ENCODE measurements around the gene NIP7.
A peak's percentile ranks its signal among the peaks of the same experiment; 100 is the strongest.
"Not testable (repeated sequence)": the region's sequence is repeated elsewhere in the genome, so short reads cannot be mapped to it uniquely, and the experiment has no call there.

The NIP7 gene

DNA sequence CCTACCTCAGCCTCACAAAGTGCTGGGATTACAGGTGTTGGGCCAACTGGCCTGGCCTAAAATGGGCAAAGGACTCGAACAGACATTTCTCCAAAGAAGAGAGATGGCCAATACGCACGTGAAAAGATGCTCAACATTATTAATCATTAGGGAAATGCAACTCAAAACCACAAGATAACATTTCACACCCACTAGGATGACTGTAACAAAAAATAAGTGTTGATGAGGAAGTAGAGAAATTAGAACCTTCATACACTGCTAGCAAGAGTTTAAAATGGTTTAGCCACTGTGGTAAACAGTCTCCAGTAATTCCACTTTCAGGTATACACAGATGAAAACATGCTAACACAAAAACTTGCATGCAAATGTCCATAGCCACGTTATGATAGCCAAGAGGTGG is 6.4 kb downstream of the NIP7 start:
- H3K4me3 Mint-ChIP-seq = no peak overlapping the region
- H3K4me1 Mint-ChIP-seq (ENCODE audit: low read depth) = peaks cover 37% of the 10 kb centered on the region
- H3K27me3 Mint-ChIP-seq = no peaks in the 10 kb centered on the region
- no peak for DNase-seq
- peak overlapping the region; percentile 71 for H3K27ac Mint-ChIP-seq
- H3K36me3 Mint-ChIP-seq (ENCODE audit: low read depth) = peaks cover 80% of the 10 kb centered on the region
- no peaks in the 10 kb centered on the region for H3K9me3 Mint-ChIP-seq

GRCh38 chr16:69346683-69347082 is 7.1 kb downstream of the NIP7 start:
- H3K27me3 Mint-ChIP-seq = no peaks in the 10 kb centered on the region
- H3K27ac Mint-ChIP-seq = peak overlapping the region; percentile 22

GRCh38 chr16:69348222-69348621 is 8.7 kb downstream of the NIP7 start:
- Mint-ChIP-seq H3K27me3 (no peaks in the 10 kb centered on the region), H3K9me3 (no peaks in the 10 kb centered on the region), H3K27ac (no peak overlapping the region), H3K36me3 (ENCODE audit: low read depth) (peaks cover 80% of the 10 kb centered on the region), H3K4me3 (no peak overlapping the region), H3K4me1 (ENCODE audit: low read depth) (peaks cover 20% of the 10 kb centered on the region)
- no peak for DNase-seq

More at GRCh38 chr16:69346683-69347082, 7.1 kb downstream of the NIP7 start:
- Mint-ChIP-seq H3K9me3 (no peaks in the 10 kb centered on the region), H3K36me3 (ENCODE audit: low read depth) (peaks cover 80% of the 10 kb centered on the region), H3K4me3 (no peak overlapping the region), H3K4me1 (ENCODE audit: low read depth) (peaks cover 30% of the 10 kb centered on the region)
- no peak for DNase-seq

- no peak overlapping the region for H3K4me3 Mint-ChIP-seq
- peaks cover 12% of the 10 kb centered on the region for H3K4me1 Mint-ChIP-seq (ENCODE audit: low read depth)
- no peaks in the 10 kb centered on the region for H3K9me3 Mint-ChIP-seq
- H3K27ac Mint-ChIP-seq = no peak overlapping the region
- no peak for DNase-seq
- H3K36me3 Mint-ChIP-seq (ENCODE audit: low read depth) = peaks cover 74% of the 10 kb centered on the region
- H3K27me3 Mint-ChIP-seq = no peaks in the 10 kb centered on the region
Observed at GRCh38 chr16:69349536-69349935, 10.0 kb downstream of the NIP7 start.

GRCh38 chr16:69350536-69351133 is 11.1 kb downstream of the NIP7 start:
- H3K4me3 Mint-ChIP-seq = no peak overlapping the region

DNA sequence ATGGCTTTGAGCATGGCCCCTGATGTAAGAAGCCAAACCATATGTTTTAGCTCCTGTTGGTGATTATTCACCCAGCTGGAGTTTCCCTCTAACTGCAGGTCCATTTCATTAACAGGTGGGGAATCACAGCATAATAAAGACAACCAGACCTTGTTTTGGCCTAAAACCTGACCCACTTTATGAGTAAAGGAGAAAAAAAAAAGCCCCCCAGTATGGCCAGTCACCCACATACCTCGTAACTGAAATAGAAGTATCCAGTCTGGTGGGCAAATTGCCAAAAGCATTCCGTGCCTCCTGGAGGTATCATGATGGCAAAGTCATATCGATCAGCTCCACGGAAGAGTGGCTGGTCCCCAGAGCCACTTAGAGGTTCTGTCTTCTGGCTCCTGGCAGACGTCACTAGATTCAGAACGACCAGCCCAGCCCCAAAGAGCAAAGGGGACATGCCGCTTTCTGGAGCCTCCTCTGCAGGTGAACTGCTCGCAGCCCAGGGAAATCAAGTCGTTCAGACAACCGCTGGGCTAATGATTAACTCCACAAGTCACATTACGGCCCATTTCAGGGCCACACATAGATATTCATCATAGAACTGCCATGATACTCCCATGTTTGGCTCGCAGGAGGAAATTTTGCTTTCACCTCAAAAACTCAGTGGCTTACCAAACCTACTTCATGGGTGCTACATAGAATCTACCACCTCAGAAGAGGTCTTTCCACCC is 11.9 kb downstream of the NIP7 start, which contains the start of gene TMED6:
TSS of gene TMED6 (minus strand) at position 478 of the 719 bp plus-strand sequence. CDS start at position 445, 33 bp downstream.
- peaks cover 3% of the 10 kb centered on the region for H3K4me1 Mint-ChIP-seq (ENCODE audit: low read depth)
- no peaks in the 10 kb centered on the region for H3K9me3 Mint-ChIP-seq
- H3K27ac Mint-ChIP-seq = peak within 1 kb of the TSS; percentile 26

More at GRCh38 chr16:69350536-69351133, 11.1 kb downstream of the NIP7 start:
- H3K4me1 Mint-ChIP-seq (ENCODE audit: low read depth) = peaks cover 9% of the 10 kb centered on the region
- H3K27me3 Mint-ChIP-seq = no peaks in the 10 kb centered on the region
- no peaks in the 10 kb centered on the region for H3K9me3 Mint-ChIP-seq
- DNase-seq = no peak
- H3K27ac Mint-ChIP-seq = no peak overlapping the region
- H3K36me3 Mint-ChIP-seq (ENCODE audit: low read depth) = peaks cover 75% of the 10 kb centered on the region

DNA sequence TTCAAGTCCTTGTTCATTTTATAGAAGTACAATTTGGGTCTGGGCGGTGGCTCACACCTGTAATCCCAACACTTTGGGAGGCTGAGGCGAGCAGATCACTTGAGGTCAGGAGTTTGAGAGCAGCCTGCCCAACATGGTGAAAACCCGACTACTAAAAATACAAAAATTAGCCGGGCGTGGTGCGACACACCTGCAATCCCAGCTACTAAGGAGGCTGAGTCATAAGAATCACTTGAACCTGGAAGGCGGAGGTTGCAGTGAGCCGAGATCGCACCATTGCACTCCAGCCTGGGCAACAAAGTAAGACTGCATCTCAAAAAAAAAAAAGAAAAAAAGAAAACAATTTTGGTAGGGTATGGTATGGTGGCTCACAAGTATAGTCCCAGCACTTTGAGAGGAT is 20.5 kb downstream of the NIP7 start:
- H3K9me3 Mint-ChIP-seq; H3K4me3 Mint-ChIP-seq; H3K27ac Mint-ChIP-seq; H3K27me3 Mint-ChIP-seq; H3K4me1 Mint-ChIP-seq (ENCODE audit: low read depth); DNase-seq: not testable (repeated sequence)
- peaks cover 84% of the 10 kb centered on the region for H3K36me3 Mint-ChIP-seq (ENCODE audit: low read depth)

More for the DNA sequence above, 11.9 kb downstream of the NIP7 start, which contains the start of gene TMED6:
- H3K36me3 Mint-ChIP-seq (ENCODE audit: low read depth) = peaks cover 77% of the 10 kb centered on the region
- no peak for DNase-seq
- H3K4me3 Mint-ChIP-seq = no peak within 1 kb of the TSS
- no peaks in the 10 kb centered on the region for H3K27me3 Mint-ChIP-seq

- no peak for DNase-seq
- Mint-ChIP-seq H3K4me1 (ENCODE audit: low read depth) (peaks cover 22% of the 10 kb centered on the region), H3K27me3 (no peaks in the 10 kb centered on the region), H3K36me3 (ENCODE audit: low read depth) (peaks cover 84% of the 10 kb centered on the region), H3K4me3 (no peak overlapping the region), H3K9me3 (no peaks in the 10 kb centered on the region), H3K27ac (peak overlapping the region; percentile 1)
Observed at GRCh38 chr16:69363281-69363717, 23.7 kb downstream of the NIP7 start.

DNA sequence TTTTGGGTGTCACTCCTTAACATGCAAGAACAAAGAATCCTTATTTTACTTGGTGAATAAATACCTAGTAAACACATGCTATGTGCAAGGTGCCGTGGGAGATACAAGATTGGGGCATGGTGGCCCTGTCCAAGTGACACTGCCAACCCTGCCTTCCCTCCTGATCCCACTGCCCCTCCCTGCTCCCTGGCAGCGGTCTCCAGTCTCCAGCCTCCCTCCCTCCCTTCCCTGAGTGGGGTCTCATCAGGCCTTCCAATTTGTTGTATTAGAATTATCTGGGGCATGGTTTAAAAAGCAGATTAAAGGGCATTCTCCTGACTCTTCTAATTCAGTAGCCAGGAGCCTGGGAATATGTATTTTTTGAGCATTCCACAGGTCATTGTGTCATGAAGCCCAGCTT is 24.5 kb downstream of the NIP7 start:
- Mint-ChIP-seq H3K27ac (no peak overlapping the region), H3K4me3 (no peak overlapping the region), H3K27me3 (no peaks in the 10 kb centered on the region), H3K9me3 (no peaks in the 10 kb centered on the region), H3K36me3 (ENCODE audit: low read depth) (peaks cover 92% of the 10 kb centered on the region), H3K4me1 (ENCODE audit: low read depth) (peaks cover 22% of the 10 kb centered on the region)
- DNase-seq = no peak

DNA sequence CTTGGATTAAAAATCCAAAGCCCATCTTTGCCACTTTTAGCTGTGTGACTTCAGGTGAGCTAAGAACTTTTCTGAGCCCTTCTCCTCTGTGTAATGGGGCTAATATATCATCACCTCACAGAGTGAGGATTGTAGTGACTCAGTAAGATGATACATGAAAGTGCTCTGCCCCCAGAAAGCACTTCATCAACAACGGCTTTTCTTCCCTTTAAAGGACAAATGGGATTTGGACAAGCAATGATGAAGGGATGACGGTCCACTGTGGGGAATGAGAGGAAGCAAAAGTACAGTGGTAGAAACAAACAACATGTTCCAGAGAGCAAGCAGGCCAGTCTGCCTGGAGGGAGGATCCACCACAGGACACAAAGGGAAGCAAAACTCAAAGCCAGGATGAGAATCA is 26.3 kb downstream of the NIP7 start:
- H3K27ac Mint-ChIP-seq = peak overlapping the region; percentile 90
- no peaks in the 10 kb centered on the region for H3K27me3 Mint-ChIP-seq
- H3K4me3 Mint-ChIP-seq = no peak overlapping the region
- no peak for DNase-seq
- H3K9me3 Mint-ChIP-seq = no peaks in the 10 kb centered on the region
- H3K36me3 Mint-ChIP-seq (ENCODE audit: low read depth) = peaks cover 97% of the 10 kb centered on the region
- peaks cover 22% of the 10 kb centered on the region for H3K4me1 Mint-ChIP-seq (ENCODE audit: low read depth)

DNA sequence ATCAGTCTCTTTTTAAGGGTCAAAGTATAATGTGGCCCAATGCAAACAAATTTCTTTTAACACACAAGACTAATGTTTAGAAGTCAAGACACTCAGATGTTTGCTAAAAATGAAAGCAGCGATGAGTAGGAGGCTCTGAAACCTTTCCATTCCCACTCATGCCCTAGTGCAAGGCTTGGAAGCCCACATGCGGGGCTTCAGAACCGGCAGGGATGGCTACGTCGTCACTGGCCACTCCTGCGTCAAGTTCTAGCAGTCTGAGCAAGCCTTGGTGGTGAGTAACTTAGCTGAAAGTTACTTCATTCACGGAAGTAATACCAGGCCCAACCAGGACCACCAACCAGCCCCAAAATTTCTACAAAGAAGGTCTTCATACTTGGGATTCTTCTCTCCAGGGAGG is 26.9 kb downstream of the NIP7 start:
- H3K9me3 Mint-ChIP-seq = no peaks in the 10 kb centered on the region
- no peaks in the 10 kb centered on the region for H3K27me3 Mint-ChIP-seq
- peaks cover 94% of the 10 kb centered on the region for H3K36me3 Mint-ChIP-seq (ENCODE audit: low read depth)
- peak overlapping the region; percentile 90 for H3K27ac Mint-ChIP-seq
- DNase-seq = no peak
- H3K4me3 Mint-ChIP-seq = no peak overlapping the region
- H3K4me1 Mint-ChIP-seq (ENCODE audit: low read depth) = peaks cover 22% of the 10 kb centered on the region

DNA sequence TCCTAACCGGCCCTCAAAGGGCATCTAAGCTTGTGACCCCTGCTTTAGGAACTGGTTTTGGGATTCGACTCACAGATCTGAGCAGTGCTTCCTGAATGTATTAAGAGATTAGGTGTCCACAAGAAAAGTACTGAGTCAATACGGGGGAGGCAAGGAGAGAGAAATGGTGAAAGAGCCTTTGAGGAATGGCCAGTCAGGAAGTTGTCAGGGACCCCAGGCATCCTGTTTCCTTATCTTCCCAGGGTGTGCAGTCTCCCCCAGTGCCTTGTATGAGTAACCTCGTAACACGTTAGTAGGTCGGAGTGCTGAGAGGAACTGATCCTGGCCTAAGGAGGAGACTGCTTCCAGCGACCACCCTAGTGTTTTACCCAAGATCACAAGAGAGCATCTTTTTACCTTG is 28.4 kb downstream of the NIP7 start:
- DNase-seq = no peak
- H3K4me1 Mint-ChIP-seq (ENCODE audit: low read depth) = peaks cover 25% of the 10 kb centered on the region
- peak overlapping the region; percentile 71 for H3K27ac Mint-ChIP-seq
- H3K9me3 Mint-ChIP-seq = no peaks in the 10 kb centered on the region
- H3K27me3 Mint-ChIP-seq = no peaks in the 10 kb centered on the region
- no peak overlapping the region for H3K4me3 Mint-ChIP-seq
- peaks cover 94% of the 10 kb centered on the region for H3K36me3 Mint-ChIP-seq (ENCODE audit: low read depth)

GRCh38 chr16:69368866-69369265 is 29.3 kb downstream of the NIP7 start:
- no peaks in the 10 kb centered on the region for H3K9me3 Mint-ChIP-seq
- H3K27ac Mint-ChIP-seq = no peak overlapping the region
- no peak overlapping the region for H3K4me3 Mint-ChIP-seq
- peaks cover 30% of the 10 kb centered on the region for H3K4me1 Mint-ChIP-seq (ENCODE audit: low read depth)
- no peaks in the 10 kb centered on the region for H3K27me3 Mint-ChIP-seq
- H3K36me3 Mint-ChIP-seq (ENCODE audit: low read depth) = peaks cover 94% of the 10 kb centered on the region
- no peak for DNase-seq

GRCh38 chr16:69371564-69371963 is 32.0 kb downstream of the NIP7 start:
- Mint-ChIP-seq H3K27ac (peak overlapping the region; percentile 44), H3K9me3 (no peaks in the 10 kb centered on the region), H3K36me3 (ENCODE audit: low read depth) (peaks cover 90% of the 10 kb centered on the region), H3K4me1 (ENCODE audit: low read depth) (peaks cover 18% of the 10 kb centered on the region), H3K27me3 (no peaks in the 10 kb centered on the region), H3K4me3 (no peak overlapping the region)
- DNase-seq = no peak

GRCh38 chr16:69373019-69373418 is 33.4 kb downstream of the NIP7 start:
- DNase-seq = no peak
- Mint-ChIP-seq H3K36me3 (ENCODE audit: low read depth) (peaks cover 86% of the 10 kb centered on the region), H3K27me3 (no peaks in the 10 kb centered on the region), H3K27ac (no peak overlapping the region), H3K4me3 (no peak overlapping the region), H3K9me3 (no peaks in the 10 kb centered on the region), H3K4me1 (ENCODE audit: low read depth) (peaks cover 15% of the 10 kb centered on the region)
